HG03108 (cell line): Measurements from ENCODE around the gene CYP2J2.
"Not testable (repeated sequence)": the region's sequence is repeated elsewhere in the genome, so short reads cannot be mapped to it uniquely, and the experiment has no call there.

Experiments
- ATAC-seq: cut with Tn5 transposase; IDR thresholded peaks from one replicate; pipeline ENCODE4 v1.9.1; 2021; ENCODE audit warnings: moderate library complexity; ENCODE audit not compliant: unreplicated experiment

CYP2J2 gene

GRCh38 chr1:59926381-59927123, at the start of gene CYP2J2:
TSS of gene CYP2J2 (minus strand) at chr1:59926773. CDS start at chr1:59926746, 27 bp downstream.
- peak; percentile 72 for ATAC-seq

GRCh38 chr1:59973719-59974118, 47.1 kb upstream of the CYP2J2 start:
- ATAC-seq: no peak

GRCh38 chr1:59972216-59972927, 45.8 kb upstream of the CYP2J2 start:
- ATAC-seq: no peak

- no peak for ATAC-seq
Observed at GRCh38 chr1:59971464-59971911, 44.9 kb upstream of the CYP2J2 start.

- ATAC-seq: not testable (repeated sequence)
Observed at GRCh38 chr1:59969542-59970175, 43.1 kb upstream of the CYP2J2 start.

- ATAC-seq: not testable (repeated sequence)
Observed at GRCh38 chr1:59968746-59969145, 42.2 kb upstream of the CYP2J2 start.

GRCh38 chr1:59967780-59968179, 41.2 kb upstream of the CYP2J2 start:
- no peak for ATAC-seq

- no peak for ATAC-seq
Observed at GRCh38 chr1:59967141-59967697, 40.6 kb upstream of the CYP2J2 start.

GRCh38 chr1:59952065-59952464, 25.5 kb upstream of the CYP2J2 start:
- ATAC-seq: no peak

GRCh38 chr1:59949648-59950047, 23.1 kb upstream of the CYP2J2 start:
- ATAC-seq: no peak

GRCh38 chr1:59948990-59949389, 22.4 kb upstream of the CYP2J2 start:
- no peak for ATAC-seq

- peak; percentile 69 for ATAC-seq
Observed at GRCh38 chr1:59947047-59947938, 20.7 kb upstream of the CYP2J2 start.

- ATAC-seq: no peak
Observed at GRCh38 chr1:59945790-59946189, 19.2 kb upstream of the CYP2J2 start.

- no peak for ATAC-seq
Observed at GRCh38 chr1:59939393-59939792, 12.8 kb upstream of the CYP2J2 start.

GRCh38 chr1:59937636-59938210, 11.2 kb upstream of the CYP2J2 start:
- no peak for ATAC-seq

- no peak for ATAC-seq
Observed at GRCh38 chr1:59936358-59936821, 9.8 kb upstream of the CYP2J2 start.

GRCh38 chr1:59928996-59929395, 2.4 kb upstream of the CYP2J2 start:
- no peak for ATAC-seq

- ATAC-seq: no peak
Observed at GRCh38 chr1:59927213-59927612, 640 bp upstream of the CYP2J2 start.

GRCh38 chr1:59924653-59925052, 1.9 kb downstream of the CYP2J2 start:
- ATAC-seq: no peak
